Gastroesophageal sphincter (tissue), 4 donors: ENCODE data around the gene LOXHD1. TPM values are rescaled to one million over a fixed set of nuclear protein-coding genes. Genes with fewer than 3 reads are reported as not detected.

ENCODE experiments used
- ATAC-seq: fragments of 150-250 bp; one replicate; pipeline ENCODE4 v1.9.1; 2016; ENCODE audit warnings: mild to moderate bottlenecking, moderate library complexity
- H3K27ac ChIP-seq, 4 donors: fragments of 200-600 bp; sonication (generic) in 3 of 4; 1 replicate in 3 of 4; 2 replicates in 1 of 4; pipeline ENCODE4 v1.5.1; 2016 to 2019
- H3K27me3 ChIP-seq: fragments of 200-600 bp; sonication (generic); one replicate; pipeline ENCODE4 v1.5.1; 2019
- H3K36me3 ChIP-seq, 2 donors: fragments of 200-600 bp; sonication (generic); one replicate each; pipeline ENCODE4 v1.5.1; 2019; ENCODE audit warnings: control low read depth in 1 of 2
- H3K4me1 ChIP-seq, 3 donors: fragments of 200-600 bp; sonication (generic); 1 replicate in 2 of 3; 2 replicates in 1 of 3; pipeline ENCODE4 v1.5.1; 2016 to 2019; ENCODE audit warnings: control low read depth in 2 of 3
- H3K4me3 ChIP-seq, 2 donors: fragments of 200-600 bp; sonication (generic); one replicate each; pipeline ENCODE4 v1.5.1; 2019; ENCODE audit warnings: mild to moderate bottlenecking in 1 of 2, moderate library complexity in 1 of 2
- H3K9me3 ChIP-seq, 3 donors: fragments of 200-600 bp; sonication (generic); one replicate each; pipeline ENCODE4 v1.5.1; 2017 to 2019; ENCODE audit warnings: control low read depth in 2 of 3
- EP300 ChIP-seq: sonication (generic); formaldehyde crosslinking; IDR thresholded peaks from one replicate; pipeline ENCODE4 v1.6.1; 2017; ENCODE audit warnings: antibody characterized with exemption, mild to moderate bottlenecking
- POLR2A ChIP-seq, 2 donors: fragments of 450-650 bp; IDR thresholded peaks; one replicate each; pipeline ENCODE4 v1.6.1; 2017; ENCODE audit warnings: antibody characterized with exemption in 2 of 2, mild to moderate bottlenecking in 2 of 2, moderate library complexity in 1 of 2
- POLR2AphosphoS5 ChIP-seq: sonication (generic); formaldehyde crosslinking; IDR thresholded peaks from one replicate; pipeline ENCODE4 v1.6.1; 2017; ENCODE audit warnings: antibody characterized with exemption
- WGBS, 2 donors: methylation state at CpG; one replicate each; pipeline ENCODE4 v1.1.5; 2018; ENCODE audit warnings: low coverage in 1 of 2; 5-methylcytosine and 5-hydroxymethylcytosine counted together
- total RNA-seq, 4 donors: library from RNA; depleted of rRNA; stranded (reverse); fragments of >200 nt; gene quantifications; one replicate each; pipeline ENCODE4 v1.1.0, GENCODE V29; 2016
- TF ChIP-seq, protein P1 (sequence below), 4 experiments: fragments of 200-600 bp in 2 of 4; fragments of 450-650 bp in 2 of 4; sonication (generic) in 1 of 4; IDR thresholded peaks; one replicate each; pipeline ENCODE4 v1.5.1; 2017 to 2019; ENCODE audit warnings: antibody characterized with exemption in 4 of 4, mild to moderate bottlenecking in 2 of 4, moderate library complexity in 2 of 4

The LOXHD1 gene
- total RNA-seq, 4 donors from 2014 or later: 0.15 to 0.27 TPM; not detected in 2

DNA sequence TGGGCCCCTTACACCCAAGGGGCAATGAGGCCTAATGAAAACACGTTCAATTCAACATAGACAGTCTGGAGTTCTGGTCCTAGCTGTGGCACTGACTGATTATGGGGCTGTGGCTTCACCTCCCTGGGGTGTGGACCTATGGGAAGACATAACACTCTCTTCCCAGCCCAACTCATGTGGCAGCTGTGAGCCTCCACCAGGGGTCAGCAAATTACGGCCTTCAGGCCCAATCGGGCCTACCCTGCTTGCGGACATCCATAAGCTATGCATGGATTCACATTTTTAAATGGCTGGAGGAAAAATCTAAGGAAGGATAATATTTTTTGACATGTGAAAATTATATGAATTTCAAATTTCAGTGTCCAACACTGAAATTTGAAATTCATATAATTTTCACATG, 101.3 kb downstream of the LOXHD1 start:
- Histone ChIP-seq H3K27me3 (no peaks in the 10 kb centered on the region), H3K9me3 (peaks cover 0 to 1% (median 0%) of the 10 kb centered on the region in 3 donors), H3K4me1 (no peaks in the 10 kb centered on the region), H3K27ac (no peak overlapping the region), H3K4me3 (no peak overlapping the region), H3K36me3 (no peaks in the 10 kb centered on the region)
- WGBS, 2 donors: 78% methylated on average over 4 of the region's 4 CpGs; no CpG with 5 or more reads in 1 of the 2 donors
- TF ChIP-seq EP300: no peak
- TF ChIP-seq POLR2AphosphoS5: no peak
- TF ChIP-seq, protein P1, sequence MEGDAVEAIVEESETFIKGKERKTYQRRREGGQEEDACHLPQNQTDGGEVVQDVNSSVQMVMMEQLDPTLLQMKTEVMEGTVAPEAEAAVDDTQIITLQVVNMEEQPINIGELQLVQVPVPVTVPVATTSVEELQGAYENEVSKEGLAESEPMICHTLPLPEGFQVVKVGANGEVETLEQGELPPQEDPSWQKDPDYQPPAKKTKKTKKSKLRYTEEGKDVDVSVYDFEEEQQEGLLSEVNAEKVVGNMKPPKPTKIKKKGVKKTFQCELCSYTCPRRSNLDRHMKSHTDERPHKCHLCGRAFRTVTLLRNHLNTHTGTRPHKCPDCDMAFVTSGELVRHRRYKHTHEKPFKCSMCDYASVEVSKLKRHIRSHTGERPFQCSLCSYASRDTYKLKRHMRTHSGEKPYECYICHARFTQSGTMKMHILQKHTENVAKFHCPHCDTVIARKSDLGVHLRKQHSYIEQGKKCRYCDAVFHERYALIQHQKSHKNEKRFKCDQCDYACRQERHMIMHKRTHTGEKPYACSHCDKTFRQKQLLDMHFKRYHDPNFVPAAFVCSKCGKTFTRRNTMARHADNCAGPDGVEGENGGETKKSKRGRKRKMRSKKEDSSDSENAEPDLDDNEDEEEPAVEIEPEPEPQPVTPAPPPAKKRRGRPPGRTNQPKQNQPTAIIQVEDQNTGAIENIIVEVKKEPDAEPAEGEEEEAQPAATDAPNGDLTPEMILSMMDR (IDR thresholded peaks at IDR 0.05): peak in 1 of 4 experiments; percentile 35
- TF ChIP-seq POLR2A (IDR thresholded peaks at IDR 0.05): no peak
- ATAC-seq: no peak

DNA sequence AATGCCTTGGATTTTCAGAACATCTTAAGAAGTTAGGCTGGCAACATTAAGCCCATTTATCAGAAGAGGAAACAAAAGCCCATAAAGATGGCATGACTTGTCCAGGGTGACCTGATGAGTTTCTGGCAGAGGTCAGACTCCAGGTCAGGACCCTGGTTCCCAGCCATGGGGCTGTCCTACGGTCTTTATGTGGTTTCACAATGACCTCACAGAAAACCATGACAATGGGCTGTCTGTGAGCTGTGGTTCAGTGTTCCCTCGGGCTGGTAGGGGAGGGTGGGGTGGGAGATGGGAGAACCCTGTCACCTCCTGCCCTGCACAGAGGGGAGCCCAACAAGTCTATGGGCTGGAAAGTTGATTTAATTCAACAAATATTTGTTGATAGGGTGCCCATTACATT, 101.8 kb downstream of the LOXHD1 start:
- no peak for ATAC-seq
- Histone ChIP-seq H3K9me3 (peaks cover 0 to 5% (median 0%) of the 10 kb centered on the region in 3 donors), H3K4me1 (no peaks in the 10 kb centered on the region), H3K4me3 (no peak overlapping the region), H3K36me3 (no peaks in the 10 kb centered on the region), H3K27ac (no peak overlapping the region), H3K27me3 (no peaks in the 10 kb centered on the region)
- TF ChIP-seq, protein P1 (IDR thresholded peaks at IDR 0.05): no peak
- TF ChIP-seq EP300 (no peak), POLR2A (IDR thresholded peaks at IDR 0.05) (no peak), POLR2AphosphoS5 (no peak)
- no CpG with 5 or more reads among the region's 2 CpGs for WGBS, 2 donors

GRCh38 chr18:46554406-46555080, 102.5 kb downstream of the LOXHD1 start:
- Histone ChIP-seq H3K36me3 (no peaks in the 10 kb centered on the region), H3K4me1 (no peaks in the 10 kb centered on the region), H3K27ac (no peak overlapping the region), H3K9me3 (peaks cover 0 to 5% (median 0%) of the 10 kb centered on the region in 3 donors), H3K4me3 (no peak overlapping the region), H3K27me3 (no peaks in the 10 kb centered on the region)
- no peak for ATAC-seq
- TF ChIP-seq POLR2AphosphoS5 (no peak), EP300 (no peak), POLR2A (IDR thresholded peaks at IDR 0.05) (no peak)
- TF ChIP-seq, protein P1 (IDR thresholded peaks at IDR 0.05): no peak
- WGBS, 2 donors: 76 to 85% methylated on average over 2 of the region's 2 CpGs

- no peaks in the 10 kb centered on the region for H3K4me1 ChIP-seq
- no peak overlapping the region for H3K27ac ChIP-seq
- no peak overlapping the region for H3K4me3 ChIP-seq
- no peaks in the 10 kb centered on the region for H3K36me3 ChIP-seq
- H3K9me3 ChIP-seq: peaks cover 0 to 5% (median 0%) of the 10 kb centered on the region in 3 donors
- peaks cover 5% of the 10 kb centered on the region for H3K27me3 ChIP-seq
- WGBS, 2 donors: 82% methylated on average over 1 of the region's 2 CpGs; no CpG with 5 or more reads in 1 of the 2 donors
- no peak for ATAC-seq
- TF ChIP-seq EP300 (no peak), POLR2AphosphoS5 (no peak), POLR2A (IDR thresholded peaks at IDR 0.05) (no peak)
- TF ChIP-seq, protein P1 (IDR thresholded peaks at IDR 0.05): no peak
Observed at GRCh38 chr18:46550609-46551008, 106.4 kb downstream of the LOXHD1 start.

GRCh38 chr18:46547520-46547919, 109.5 kb downstream of the LOXHD1 start:
- TF ChIP-seq, protein P1 (IDR thresholded peaks at IDR 0.05): no peak
- H3K9me3 ChIP-seq: peaks cover 0 to 5% (median 0%) of the 10 kb centered on the region in 3 donors
- H3K4me1 ChIP-seq: no peaks in the 10 kb centered on the region
- no peaks in the 10 kb centered on the region for H3K36me3 ChIP-seq
- H3K4me3 ChIP-seq: no peak overlapping the region
- no peak for ATAC-seq
- 9 to 23% methylated on average over 1 of the region's 1 CpG for WGBS, 2 donors
- H3K27me3 ChIP-seq: peaks cover 5% of the 10 kb centered on the region
- H3K27ac ChIP-seq: no peak overlapping the region
